GM18520 (cell line): ENCODE measurements around the gene KLF18.
"Not testable (repeated sequence)": the region's sequence is repeated elsewhere in the genome, so short reads cannot be mapped to it uniquely, and the experiment has no call there.

ENCODE experiments used
- ATAC-seq: cut with Tn5 transposase; IDR thresholded peaks from one replicate; pipeline ENCODE4 v1.9.1; 2021; ENCODE audit not compliant: unreplicated experiment

The KLF18 gene

GRCh38 chr1:44120398-44120949 is 21.0 kb downstream of the KLF18 start:
- ATAC-seq, result no peak

GRCh38 chr1:44119525-44119924 is 21.9 kb downstream of the KLF18 start:
- ATAC-seq, result no peak

- ATAC-seq, result no peak
Observed at GRCh38 chr1:44118682-44119081, 22.7 kb downstream of the KLF18 start, which contains the start of gene KLF17. Gene KLF17, plus strand, starts transcription at chr1:44118821. Its CDS starts 87 bp downstream, at chr1:44118908.

GRCh38 chr1:44117272-44117671 is 24.2 kb downstream of the KLF18 start:
- not testable (repeated sequence) for ATAC-seq

GRCh38 chr1:44114098-44114497 is 27.3 kb downstream of the KLF18 start:
- no peak for ATAC-seq

GRCh38 chr1:44113095-44113609 is 28.3 kb downstream of the KLF18 start:
- ATAC-seq, result no peak

- no peak for ATAC-seq
Observed at GRCh38 chr1:44112486-44112885, 28.9 kb downstream of the KLF18 start.

- ATAC-seq, result no peak
Observed at GRCh38 chr1:44111861-44112260, 29.6 kb downstream of the KLF18 start.

GRCh38 chr1:44110916-44111315 is 30.5 kb downstream of the KLF18 start:
- no peak for ATAC-seq

- ATAC-seq, result no peak
Observed at GRCh38 chr1:44108971-44109370, 32.5 kb downstream of the KLF18 start.

GRCh38 chr1:44108241-44108640 is 33.2 kb downstream of the KLF18 start:
- no peak for ATAC-seq

- ATAC-seq, result no peak
Observed at GRCh38 chr1:44105810-44106209, 35.6 kb downstream of the KLF18 start.

GRCh38 chr1:44103270-44104131 is 37.9 kb downstream of the KLF18 start:
- no peak for ATAC-seq

GRCh38 chr1:44101328-44101727 is 40.1 kb downstream of the KLF18 start:
- no peak for ATAC-seq

- no peak for ATAC-seq
Observed at GRCh38 chr1:44100183-44100868, 41.1 kb downstream of the KLF18 start.

GRCh38 chr1:44094047-44094446 is 47.4 kb downstream of the KLF18 start:
- no peak for ATAC-seq

GRCh38 chr1:44090429-44091252 is 50.8 kb downstream of the KLF18 start:
- no peak for ATAC-seq

GRCh38 chr1:44089371-44090048 is 51.9 kb downstream of the KLF18 start:
- ATAC-seq, result no peak
